HFFc6 (cell line): Measurements from ENCODE around the gene MINAR1. TPM values are rescaled to one million over a fixed set of nuclear protein-coding genes. Genes with fewer than 3 reads are reported as not detected.

Experiments used
- DNase-seq: peaks from one replicate; pipeline ENCODE4 v3.0.0-alpha.2; 2018
- H3K27ac Mint-ChIP-seq: 2 replicates; pipeline ENCODE4 v1.8.0; 2020; ENCODE audit warnings: mild to moderate bottlenecking, mixed read lengths
- H3K27me3 Mint-ChIP-seq: 2 replicates; pipeline ENCODE4 v1.8.0; 2021; ENCODE audit warnings: mild to moderate bottlenecking, moderate library complexity, mixed read lengths; ENCODE audit not compliant: insufficient read depth
- H3K36me3 Mint-ChIP-seq: 2 replicates; pipeline ENCODE4 v1.8.0; 2021; ENCODE audit warnings: low read depth, mixed read lengths
- H3K4me1 Mint-ChIP-seq: 2 replicates; pipeline ENCODE4 v1.8.0; 2020; ENCODE audit warnings: low read depth, mixed read lengths
- H3K4me3 Mint-ChIP-seq: 2 replicates; pipeline ENCODE4 v1.8.0; 2020; ENCODE audit warnings: mild to moderate bottlenecking, moderate library complexity, mixed read lengths
- H3K9me3 Mint-ChIP-seq: 2 replicates; pipeline ENCODE4 v1.8.0; 2020; ENCODE audit warnings: mild to moderate bottlenecking, mixed read lengths
- CTCF ChIP-seq: fragments of 200-600 bp; sonication (generic); IDR thresholded peaks from 2 replicates; pipeline ENCODE4 v1.5.0; 2021; ENCODE audit warnings: antibody characterized with exemption, mild to moderate bottlenecking
- long read RNA-seq: library from polyadenylated mRNA; unstranded; transcript quantifications from one replicate; pipeline ENCODE4 v2.0.0, GENCODE V29; 2019
- total RNA-seq, 6 experiments: library from RNA; stranded (reverse); fragmentation: NEBNext Ultra II Directional; extraction: Animal tissue kit (Norgen Biotek cat#: 25700); gene quantifications; 2 replicates in 1 of 6; 3 replicates in 5 of 6; pipeline ENCODE4 v1.2.3, GENCODE V29; 2021

The MINAR1 gene
- total RNA-seq, result under 1 TPM; 0.35 to 0.62 (median 0.52) TPM
- long read RNA-seq, result 0 reads

DNA sequence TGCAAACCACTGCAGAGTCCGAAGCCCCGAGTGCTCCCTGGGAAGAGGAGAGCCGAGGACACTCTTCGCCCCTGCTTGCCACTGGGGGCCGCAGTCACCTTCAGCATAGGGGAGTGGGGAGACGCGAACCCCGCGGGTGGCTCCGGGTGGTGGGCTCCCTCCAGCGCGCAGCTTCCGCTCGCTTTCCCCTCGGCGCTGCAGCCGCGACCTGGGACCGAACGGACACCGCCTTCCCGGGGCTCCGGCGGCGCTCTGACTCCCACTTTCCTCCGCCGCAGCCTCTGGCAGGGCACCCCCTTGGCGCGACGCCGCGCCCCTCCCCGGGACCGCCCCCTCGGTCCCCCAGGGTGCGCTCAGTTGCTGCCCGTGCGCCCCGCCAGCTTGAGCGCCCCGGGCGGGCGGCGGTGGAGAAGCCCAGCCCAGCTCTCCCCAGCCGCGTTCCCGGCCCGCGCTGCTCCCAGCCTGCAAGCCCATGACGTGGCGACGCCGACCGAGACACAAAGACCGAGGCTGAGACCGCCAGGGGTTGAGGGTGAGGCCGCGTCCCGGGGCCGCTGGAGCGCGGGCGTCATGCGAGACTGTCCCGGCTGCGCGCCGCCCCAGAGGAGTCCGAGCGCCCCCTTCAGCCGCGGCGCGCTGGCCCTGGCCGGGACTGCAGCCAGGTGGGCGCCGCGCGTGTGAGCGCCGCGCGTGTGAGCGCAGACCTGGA, at the start of gene MINAR1:
Gene MINAR1, plus strand, starts transcription at position 701 of the 709 bp plus-strand sequence. CDS start 23,812 bp downstream, outside the sequence.
- no peaks in the 10 kb centered on the region for H3K9me3 Mint-ChIP-seq
- peak; percentile 69 for TF ChIP-seq CTCF
- H3K4me3 Mint-ChIP-seq, result peak within 1 kb of the TSS; percentile 68
- H3K27me3 Mint-ChIP-seq, result peaks cover 36% of the 10 kb centered on the region
- no peak within 1 kb of the TSS for H3K27ac Mint-ChIP-seq
- peaks cover 5% of the 10 kb centered on the region for H3K4me1 Mint-ChIP-seq
- peak; percentile 38 for DNase-seq
- no peaks in the 10 kb centered on the region for H3K36me3 Mint-ChIP-seq

DNA sequence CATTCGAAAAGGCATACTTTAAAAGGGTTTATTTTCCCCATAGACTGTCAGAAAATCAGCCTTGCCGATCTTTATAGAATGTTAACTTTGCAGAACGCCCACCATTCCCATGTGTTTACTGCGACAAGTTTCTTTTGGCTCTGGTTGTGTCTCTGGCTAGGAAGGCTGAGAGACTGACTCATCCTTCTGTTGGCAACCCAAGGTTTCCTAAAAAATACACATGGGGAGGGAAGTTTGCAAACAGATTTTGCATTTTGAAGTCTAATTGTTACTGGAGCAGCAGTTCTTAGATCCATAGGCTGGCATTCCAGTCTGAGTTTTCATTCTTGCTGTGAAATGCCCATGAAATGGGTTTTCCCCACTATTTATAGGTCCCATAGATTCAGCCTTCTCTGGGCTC, 37.9 kb upstream of the MINAR1 start:
- no peaks in the 10 kb centered on the region for H3K36me3 Mint-ChIP-seq
- H3K27ac Mint-ChIP-seq, result peak overlapping the region; percentile 40; the same call in 1 of the 2 replicates
- no peaks in the 10 kb centered on the region for H3K27me3 Mint-ChIP-seq
- DNase-seq, result no peak
- H3K4me1 Mint-ChIP-seq, result peaks cover 26% of the 10 kb centered on the region
- TF ChIP-seq CTCF, result no peak
- H3K9me3 Mint-ChIP-seq, result no peaks in the 10 kb centered on the region
- H3K4me3 Mint-ChIP-seq, result 0 out of 2 replicates have a peak overlapping the region, but pooled peaks have one; percentile 12

GRCh38 chr15:79396850-79397249, 35.3 kb upstream of the MINAR1 start:
- no peak for TF ChIP-seq CTCF
- no peak overlapping the region for H3K27ac Mint-ChIP-seq
- H3K4me3 Mint-ChIP-seq, result no peak overlapping the region
- no peaks in the 10 kb centered on the region for H3K9me3 Mint-ChIP-seq
- DNase-seq, result no peak
- peaks cover 26% of the 10 kb centered on the region for H3K4me1 Mint-ChIP-seq
- H3K27me3 Mint-ChIP-seq, result no peaks in the 10 kb centered on the region
- H3K36me3 Mint-ChIP-seq, result no peaks in the 10 kb centered on the region

GRCh38 chr15:79397269-79397910, 34.7 kb upstream of the MINAR1 start:
- TF ChIP-seq CTCF, result no peak
- Mint-ChIP-seq H3K36me3 (no peaks in the 10 kb centered on the region), H3K27ac (no peak overlapping the region), H3K4me1 (peaks cover 26% of the 10 kb centered on the region), H3K9me3 (no peaks in the 10 kb centered on the region), H3K27me3 (no peaks in the 10 kb centered on the region), H3K4me3 (no peak overlapping the region)
- DNase-seq, result no peak

GRCh38 chr15:79399606-79400005, 32.5 kb upstream of the MINAR1 start:
- no peak for TF ChIP-seq CTCF
- no peak for DNase-seq

More at GRCh38 chr15:79399606-79400005, 32.5 kb upstream of the MINAR1 start:
- no peaks in the 10 kb centered on the region for H3K36me3 Mint-ChIP-seq
- H3K4me3 Mint-ChIP-seq, result no peak overlapping the region
- H3K27ac Mint-ChIP-seq, result no peak overlapping the region
- H3K27me3 Mint-ChIP-seq, result no peaks in the 10 kb centered on the region
- no peaks in the 10 kb centered on the region for H3K9me3 Mint-ChIP-seq
- H3K4me1 Mint-ChIP-seq, result peaks cover 16% of the 10 kb centered on the region
